Measurements from ENCODE around the gene PLEKHM3. TPM values are rescaled to one million over a fixed set of nuclear protein-coding genes. Genes with fewer than 3 reads are reported as not detected.

The PLEKHM3 gene
- total and polyA plus RNA-seq, 2 donors = 8.2 to 8.8 TPM

- H3K27ac ChIP-seq (ENCODE audit: low read depth in 1 of 2, low read length in 1 of 2) = no peak overlapping the region
- peaks cover 3 to 17% of the 10 kb centered on the region in 2 donors for H3K4me1 ChIP-seq (ENCODE audit: control insufficient read depth in 2 of 2, insufficient read depth in 2 of 2, low read length in 2 of 2)
- H3K27me3 ChIP-seq (ENCODE audit: control insufficient read depth in 2 of 2, insufficient read depth in 1 of 2, low read length in 1 of 2) = no peaks in the 10 kb centered on the region
- no peak overlapping the region for H3K4me3 ChIP-seq (ENCODE audit: low read length in 2 of 2)
- H3K9me3 ChIP-seq (ENCODE audit: control insufficient read depth in 2 of 2, insufficient read depth in 1 of 2, low read length in 1 of 2) = no peaks in the 10 kb centered on the region
- peaks cover 3 to 6% of the 10 kb centered on the region in 2 donors for H3K36me3 ChIP-seq (ENCODE audit: control insufficient read depth in 2 of 2, insufficient read depth in 2 of 2, low read length in 1 of 2)
- DNase-seq (ENCODE audit: low read depth in 6 of 9, low spot score in 9 of 9) = no peak
- WGBS = 94% methylated on average over 17 of the region's 17 CpGs
Observed at GRCh38 chr2:207825045-207825954, 200.0 kb downstream of the PLEKHM3 start.

GRCh38 chr2:207823865-207824264 lies 201.5 kb downstream of the PLEKHM3 start:
- Histone ChIP-seq H3K4me1 (ENCODE audit: control insufficient read depth in 2 of 2, insufficient read depth in 2 of 2, low read length in 2 of 2) (peaks cover 0 to 10% of the 10 kb centered on the region in 2 donors), H3K36me3 (ENCODE audit: control insufficient read depth in 2 of 2, insufficient read depth in 2 of 2, low read length in 1 of 2) (peaks cover 3 to 6% of the 10 kb centered on the region in 2 donors), H3K27ac (ENCODE audit: low read depth in 1 of 2, low read length in 1 of 2) (no peak overlapping the region), H3K27me3 (ENCODE audit: control insufficient read depth in 2 of 2, insufficient read depth in 1 of 2, low read length in 1 of 2) (no peaks in the 10 kb centered on the region), H3K4me3 (ENCODE audit: low read length in 2 of 2) (no peak overlapping the region), H3K9me3 (ENCODE audit: control insufficient read depth in 2 of 2, insufficient read depth in 1 of 2, low read length in 1 of 2) (no peaks in the 10 kb centered on the region)
- no peak for DNase-seq (ENCODE audit: low read depth in 6 of 9, low spot score in 9 of 9)
- WGBS = 97% methylated on average over 13 of the region's 13 CpGs

DNA sequence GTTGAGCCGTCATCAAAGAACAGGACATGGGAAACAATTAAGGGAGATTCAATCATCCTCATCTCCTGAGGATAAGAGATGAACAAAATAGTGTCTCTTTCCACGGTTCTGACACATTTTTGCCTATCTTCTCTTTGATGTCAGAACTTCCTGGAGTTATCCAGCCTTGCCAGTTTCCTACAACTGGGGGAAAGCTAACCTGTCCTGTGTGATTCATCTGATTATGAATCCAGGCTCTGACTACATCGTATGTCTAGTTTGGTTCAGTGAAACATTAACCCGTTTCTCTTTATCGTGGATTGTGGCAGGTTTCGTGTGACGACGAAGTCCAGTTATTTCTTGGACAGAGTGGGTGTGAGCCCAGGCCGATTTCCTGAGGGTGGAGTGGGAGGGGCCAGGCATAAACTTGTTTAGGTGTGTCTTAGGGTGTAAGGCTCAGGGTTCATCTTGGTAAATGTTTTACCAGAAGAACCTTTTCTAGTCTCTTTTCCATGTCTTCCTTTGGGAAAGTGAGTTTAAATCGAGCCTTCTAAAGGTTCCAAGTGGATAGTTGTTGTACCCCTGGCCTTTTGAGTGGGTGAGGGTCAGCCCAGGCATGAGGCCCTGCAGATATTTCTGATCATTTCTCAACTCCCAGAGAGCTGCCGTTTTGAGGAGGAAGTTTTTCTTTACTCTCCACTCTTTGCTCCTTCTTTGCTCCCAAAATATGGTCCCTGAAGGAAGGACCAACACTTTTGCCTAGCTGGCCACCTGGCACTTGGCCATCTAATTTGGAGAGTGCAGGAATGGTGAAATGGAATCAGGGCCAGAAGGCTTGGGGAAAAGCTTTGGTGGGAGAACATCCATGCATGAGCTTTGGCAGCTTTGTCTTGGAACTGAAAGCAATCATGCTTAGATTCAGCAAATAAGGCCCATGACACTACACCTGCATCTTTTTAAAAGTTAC lies 205.2 kb downstream of the PLEKHM3 start:
- no peaks in the 10 kb centered on the region for H3K27me3 ChIP-seq (ENCODE audit: control insufficient read depth in 2 of 2, insufficient read depth in 1 of 2, low read length in 1 of 2)
- WGBS = 93% methylated on average over 11 of the region's 11 CpGs
- H3K36me3 ChIP-seq (ENCODE audit: control insufficient read depth in 2 of 2, insufficient read depth in 2 of 2, low read length in 1 of 2) = peaks cover 0 to 3% of the 10 kb centered on the region in 2 donors
- H3K27ac ChIP-seq (ENCODE audit: low read depth in 1 of 2, low read length in 1 of 2) = no peak overlapping the region
- no peaks in the 10 kb centered on the region for H3K4me1 ChIP-seq (ENCODE audit: control insufficient read depth in 2 of 2, insufficient read depth in 2 of 2, low read length in 2 of 2)
- no peaks in the 10 kb centered on the region for H3K9me3 ChIP-seq (ENCODE audit: control insufficient read depth in 2 of 2, insufficient read depth in 1 of 2, low read length in 1 of 2)
- no peak overlapping the region for H3K4me3 ChIP-seq (ENCODE audit: low read length in 2 of 2)
- DNase-seq (ENCODE audit: low read depth in 6 of 9, low spot score in 9 of 9) = no peak

DNA sequence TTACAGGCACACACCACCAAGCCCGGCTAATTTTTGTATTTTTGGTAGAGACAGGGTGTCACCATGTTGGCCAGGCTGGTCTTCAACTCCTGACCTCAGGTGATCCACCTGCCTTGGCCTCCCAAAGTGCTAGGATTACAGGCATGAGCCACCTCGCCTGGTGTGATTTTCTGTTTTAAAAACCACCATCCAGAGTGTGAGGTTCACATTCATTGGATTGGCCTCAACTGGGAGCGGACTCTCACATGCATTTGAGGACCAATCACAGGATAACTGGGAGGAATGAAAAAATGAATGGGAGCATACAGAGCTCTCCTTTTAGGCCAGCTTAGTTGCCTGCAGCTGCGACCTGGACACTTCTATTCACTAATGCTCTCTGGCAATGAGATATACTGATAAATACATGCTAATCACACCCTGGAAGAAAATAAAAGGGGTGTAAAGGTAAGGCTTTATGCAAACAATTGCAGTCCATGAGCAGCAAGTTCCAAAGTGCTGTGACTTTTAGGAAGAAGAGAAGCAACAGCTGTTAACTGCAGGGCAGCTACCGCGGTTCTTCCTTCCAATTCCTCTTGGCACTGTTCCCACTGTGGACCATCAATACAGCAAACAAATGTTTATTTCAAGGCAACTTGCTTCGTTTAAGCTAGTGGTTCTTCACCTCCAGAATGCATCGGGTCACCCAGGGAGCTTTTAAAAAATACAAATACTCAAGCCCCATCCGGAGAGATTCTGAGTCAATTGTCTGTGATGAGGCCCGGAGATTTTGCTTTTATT lies 206.1 kb downstream of the PLEKHM3 start:
- no peaks in the 10 kb centered on the region for H3K4me1 ChIP-seq (ENCODE audit: control insufficient read depth in 2 of 2, insufficient read depth in 2 of 2, low read length in 2 of 2)
- H3K4me3 ChIP-seq (ENCODE audit: low read length in 2 of 2) = no peak overlapping the region
- no peaks in the 10 kb centered on the region for H3K27me3 ChIP-seq (ENCODE audit: control insufficient read depth in 2 of 2, insufficient read depth in 1 of 2, low read length in 1 of 2)
- no peaks in the 10 kb centered on the region for H3K9me3 ChIP-seq (ENCODE audit: control insufficient read depth in 2 of 2, insufficient read depth in 1 of 2, low read length in 1 of 2)
- peaks cover 0 to 3% of the 10 kb centered on the region in 2 donors for H3K36me3 ChIP-seq (ENCODE audit: control insufficient read depth in 2 of 2, insufficient read depth in 2 of 2, low read length in 1 of 2)
- H3K27ac ChIP-seq (ENCODE audit: low read depth in 1 of 2, low read length in 1 of 2) = no peak overlapping the region
- no peak for DNase-seq (ENCODE audit: low read depth in 6 of 9, low spot score in 9 of 9)
- 89% methylated on average over 10 of the region's 10 CpGs for WGBS

DNA sequence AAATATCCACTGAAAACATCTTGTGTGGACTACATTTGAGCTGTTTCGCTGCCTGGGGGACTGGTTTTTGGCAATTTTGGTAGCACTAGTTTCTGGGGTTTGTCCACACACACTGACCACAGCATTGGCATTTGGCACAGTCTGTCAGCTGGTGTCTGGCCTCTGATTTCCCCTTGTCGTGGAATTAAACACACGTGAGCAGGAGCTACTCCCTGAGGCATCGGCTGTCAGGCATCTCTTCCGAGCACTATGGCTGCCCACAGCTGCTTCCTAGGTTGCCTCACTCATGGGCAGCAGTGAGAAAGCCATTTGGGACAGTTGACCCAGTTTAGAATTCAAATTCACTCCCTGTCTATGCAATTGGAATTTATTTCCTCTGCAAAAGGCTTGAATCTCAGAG lies 208.8 kb downstream of the PLEKHM3 start:
- Histone ChIP-seq H3K36me3 (ENCODE audit: control insufficient read depth in 2 of 2, insufficient read depth in 2 of 2, low read length in 1 of 2) (no peaks in the 10 kb centered on the region), H3K4me1 (ENCODE audit: control insufficient read depth in 2 of 2, insufficient read depth in 2 of 2, low read length in 2 of 2) (no peaks in the 10 kb centered on the region), H3K27ac (ENCODE audit: low read depth in 1 of 2, low read length in 1 of 2) (no peak overlapping the region), H3K27me3 (ENCODE audit: control insufficient read depth in 2 of 2, insufficient read depth in 1 of 2, low read length in 1 of 2) (no peaks in the 10 kb centered on the region), H3K4me3 (ENCODE audit: low read length in 2 of 2) (no peak overlapping the region), H3K9me3 (ENCODE audit: control insufficient read depth in 2 of 2, insufficient read depth in 1 of 2, low read length in 1 of 2) (no peaks in the 10 kb centered on the region)
- DNase-seq (ENCODE audit: low read depth in 6 of 9, low spot score in 9 of 9) = no peak
- WGBS = 97% methylated on average over 5 of the region's 5 CpGs

- 96% methylated on average over 3 of the region's 3 CpGs for WGBS
- Histone ChIP-seq H3K9me3 (ENCODE audit: control insufficient read depth in 2 of 2, insufficient read depth in 1 of 2, low read length in 1 of 2) (no peaks in the 10 kb centered on the region), H3K36me3 (ENCODE audit: control insufficient read depth in 2 of 2, insufficient read depth in 2 of 2, low read length in 1 of 2) (no peaks in the 10 kb centered on the region), H3K4me3 (ENCODE audit: low read length in 2 of 2) (no peak overlapping the region), H3K27ac (ENCODE audit: low read depth in 1 of 2, low read length in 1 of 2) (no peak overlapping the region), H3K4me1 (ENCODE audit: control insufficient read depth in 2 of 2, insufficient read depth in 2 of 2, low read length in 2 of 2) (peaks cover 0 to 7% of the 10 kb centered on the region in 2 donors), H3K27me3 (ENCODE audit: control insufficient read depth in 2 of 2, insufficient read depth in 1 of 2, low read length in 1 of 2) (no peaks in the 10 kb centered on the region)
- DNase-seq (ENCODE audit: low read depth in 6 of 9, low spot score in 9 of 9) = no peak
Observed at GRCh38 chr2:207815254-207815653, 210.1 kb downstream of the PLEKHM3 start.

DNA sequence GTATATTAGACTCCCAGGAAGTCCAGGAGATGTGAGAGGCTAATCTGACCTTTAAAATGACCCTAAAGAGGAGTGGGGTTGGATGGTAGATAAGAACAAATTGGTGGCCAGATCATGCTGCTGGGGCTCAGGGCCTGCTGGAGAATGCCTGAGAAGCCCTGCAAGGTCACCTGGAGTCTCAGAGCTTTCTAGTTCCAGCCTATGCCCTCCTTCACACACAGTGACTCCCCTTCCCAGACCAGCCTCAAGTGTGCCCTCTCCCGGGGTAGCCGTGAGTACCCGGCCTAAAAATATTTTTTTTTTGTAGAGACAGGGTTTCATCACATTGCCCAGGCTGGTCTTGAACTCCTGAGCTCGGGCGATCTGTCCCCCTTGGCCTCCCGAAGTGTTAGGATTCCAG lies 211.4 kb downstream of the PLEKHM3 start:
- WGBS = 97% methylated on average over 6 of the region's 6 CpGs
- peaks cover 0 to 8% of the 10 kb centered on the region in 2 donors for H3K4me1 ChIP-seq (ENCODE audit: control insufficient read depth in 2 of 2, insufficient read depth in 2 of 2, low read length in 2 of 2)
- no peaks in the 10 kb centered on the region for H3K36me3 ChIP-seq (ENCODE audit: control insufficient read depth in 2 of 2, insufficient read depth in 2 of 2, low read length in 1 of 2)
- no peak overlapping the region for H3K27ac ChIP-seq (ENCODE audit: low read depth in 1 of 2, low read length in 1 of 2)
- H3K27me3 ChIP-seq (ENCODE audit: control insufficient read depth in 2 of 2, insufficient read depth in 1 of 2, low read length in 1 of 2) = no peaks in the 10 kb centered on the region
- no peak for DNase-seq (ENCODE audit: low read depth in 6 of 9, low spot score in 9 of 9)
- no peak overlapping the region for H3K4me3 ChIP-seq (ENCODE audit: low read length in 2 of 2)
- no peaks in the 10 kb centered on the region for H3K9me3 ChIP-seq (ENCODE audit: control insufficient read depth in 2 of 2, insufficient read depth in 1 of 2, low read length in 1 of 2)

- 94% methylated on average over 15 of the region's 15 CpGs for WGBS
- no peak overlapping the region for H3K4me3 ChIP-seq (ENCODE audit: low read length in 2 of 2)
- H3K36me3 ChIP-seq (ENCODE audit: control insufficient read depth in 2 of 2, insufficient read depth in 2 of 2, low read length in 1 of 2) = no peaks in the 10 kb centered on the region
- H3K27me3 ChIP-seq (ENCODE audit: control insufficient read depth in 2 of 2, insufficient read depth in 1 of 2, low read length in 1 of 2) = no peaks in the 10 kb centered on the region
- H3K27ac ChIP-seq (ENCODE audit: low read depth in 1 of 2, low read length in 1 of 2) = no peak overlapping the region
- peaks cover 0 to 8% of the 10 kb centered on the region in 2 donors for H3K4me1 ChIP-seq (ENCODE audit: control insufficient read depth in 2 of 2, insufficient read depth in 2 of 2, low read length in 2 of 2)
- no peaks in the 10 kb centered on the region for H3K9me3 ChIP-seq (ENCODE audit: control insufficient read depth in 2 of 2, insufficient read depth in 1 of 2, low read length in 1 of 2)
- no peak for DNase-seq (ENCODE audit: low read depth in 6 of 9, low spot score in 9 of 9)
Observed at GRCh38 chr2:207813221-207813916, 212.0 kb downstream of the PLEKHM3 start.

Measured in thymus (tissue), 11 donors.